NCI-H2196 (cell line): ENCODE results near the gene UBE2R2.
A peak's percentile ranks its signal among the peaks of the same experiment; 100 is the strongest.
"Not testable (repeated sequence)": the region's sequence is repeated elsewhere in the genome, so short reads cannot be mapped to it uniquely, and the experiment has no call there.

ENCODE experiments used
- DNase-seq: peaks from one replicate; lab custom pipeline; 2025; ENCODE audit not compliant: unreplicated experiment; lab: John Stamatoyannopoulos, UW

Gene UBE2R2, protein sequence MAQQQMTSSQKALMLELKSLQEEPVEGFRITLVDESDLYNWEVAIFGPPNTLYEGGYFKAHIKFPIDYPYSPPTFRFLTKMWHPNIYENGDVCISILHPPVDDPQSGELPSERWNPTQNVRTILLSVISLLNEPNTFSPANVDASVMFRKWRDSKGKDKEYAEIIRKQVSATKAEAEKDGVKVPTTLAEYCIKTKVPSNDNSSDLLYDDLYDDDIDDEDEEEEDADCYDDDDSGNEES

DNA sequence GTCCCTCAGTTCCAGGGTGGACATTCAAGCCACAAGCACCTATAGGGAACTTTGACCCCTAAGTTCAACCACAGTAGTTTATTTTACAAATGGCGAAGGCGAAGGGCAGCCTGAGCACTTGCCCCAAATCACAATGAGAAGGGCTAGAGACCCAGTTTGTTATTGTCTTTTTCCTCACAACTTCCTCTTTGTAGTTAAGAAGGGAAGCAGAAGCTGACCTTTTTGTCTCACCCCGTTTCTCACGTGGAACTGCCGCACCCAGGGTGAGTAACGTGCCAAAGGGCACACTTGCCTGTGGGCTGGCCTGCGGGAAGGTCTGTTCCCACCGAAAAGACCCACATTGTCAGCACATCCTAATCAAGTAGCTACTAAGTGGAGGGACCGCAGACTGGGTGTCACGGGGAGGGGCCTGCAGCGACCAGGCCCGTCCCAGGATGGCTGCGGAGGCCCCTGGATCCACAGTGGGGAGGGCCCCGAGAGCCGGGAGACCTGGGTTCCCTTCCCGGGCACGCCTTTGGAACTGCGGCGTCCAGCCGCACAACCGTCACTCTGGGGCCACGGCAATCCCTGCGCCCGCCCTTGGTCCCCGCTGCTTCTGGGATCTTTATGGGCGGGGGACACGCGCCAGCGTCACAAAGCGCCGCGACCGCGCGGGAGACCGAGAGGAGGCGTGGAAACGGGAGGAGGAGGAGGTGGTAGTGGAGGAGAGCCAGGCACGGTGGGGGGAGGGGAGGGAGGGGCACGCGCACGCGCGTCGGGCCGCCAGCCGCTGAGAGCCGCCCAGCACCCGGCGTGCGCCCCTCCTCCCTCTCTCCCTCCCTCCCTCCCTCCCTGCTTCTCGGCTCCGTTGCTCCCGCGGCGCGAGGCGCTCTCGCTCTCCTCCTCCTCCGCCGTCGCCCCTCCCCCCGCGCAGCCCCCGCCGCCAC, at the start of gene UBE2R2:
TSS of gene UBE2R2 (plus strand) at position 834 of the 926 bp plus-strand sequence. CDS start 598 bp downstream, outside the sequence.
- peak; percentile 92 for DNase-seq

DNA sequence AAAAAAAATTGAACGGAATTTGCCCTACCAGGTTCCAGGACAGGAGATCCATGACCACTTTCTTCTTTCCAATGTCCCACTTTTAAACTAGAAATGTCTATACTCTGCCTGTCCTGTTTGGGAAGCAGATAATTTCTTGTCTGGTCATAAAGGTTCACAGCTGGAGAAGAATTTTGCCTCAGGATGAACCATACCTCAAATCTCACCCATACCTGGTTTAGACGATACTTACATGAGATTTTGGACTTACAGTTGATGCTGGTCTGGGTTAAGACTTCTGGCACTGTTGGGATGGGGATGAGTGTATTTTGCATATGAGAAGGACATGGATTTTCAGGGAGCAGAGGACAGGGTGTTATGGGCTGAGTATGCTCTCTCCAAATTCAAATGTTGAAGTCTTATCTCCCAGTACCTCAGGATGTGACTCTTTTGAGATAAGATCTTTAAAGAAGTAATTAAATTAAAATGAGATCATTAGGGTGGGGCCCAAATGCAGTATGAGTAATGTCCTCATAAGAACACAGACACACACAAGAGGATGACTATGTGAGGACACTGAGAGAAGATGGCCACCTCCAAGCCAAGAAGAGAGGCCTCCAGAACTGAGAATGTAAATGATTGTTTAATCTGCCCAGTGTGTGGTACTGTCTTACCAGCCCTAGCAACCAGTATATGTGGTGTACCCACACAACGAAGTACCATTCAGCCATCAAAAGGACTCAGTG, 46.6 kb upstream of the UBE2R2 start:
- DNase-seq = not testable (repeated sequence)

DNA sequence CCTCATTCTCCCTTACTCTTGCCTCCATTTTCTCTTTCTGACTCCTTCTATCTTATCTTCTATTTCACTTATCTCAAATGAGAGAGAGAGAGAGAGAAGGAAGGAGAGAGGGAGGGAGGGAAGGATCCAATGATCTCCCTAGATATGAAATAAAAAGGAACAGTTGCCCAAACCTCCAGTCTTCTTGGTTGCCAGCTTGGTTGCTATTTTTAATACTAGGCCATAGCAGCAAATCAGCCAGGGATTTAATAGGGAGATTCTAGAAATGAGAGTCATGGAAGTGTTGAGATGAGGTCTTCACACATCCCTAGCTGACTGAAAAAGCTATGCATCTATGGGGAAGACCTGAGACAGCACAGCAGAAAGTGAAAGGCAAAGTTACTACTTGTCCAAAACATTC, 43.8 kb upstream of the UBE2R2 start:
- not testable (repeated sequence) for DNase-seq

DNA sequence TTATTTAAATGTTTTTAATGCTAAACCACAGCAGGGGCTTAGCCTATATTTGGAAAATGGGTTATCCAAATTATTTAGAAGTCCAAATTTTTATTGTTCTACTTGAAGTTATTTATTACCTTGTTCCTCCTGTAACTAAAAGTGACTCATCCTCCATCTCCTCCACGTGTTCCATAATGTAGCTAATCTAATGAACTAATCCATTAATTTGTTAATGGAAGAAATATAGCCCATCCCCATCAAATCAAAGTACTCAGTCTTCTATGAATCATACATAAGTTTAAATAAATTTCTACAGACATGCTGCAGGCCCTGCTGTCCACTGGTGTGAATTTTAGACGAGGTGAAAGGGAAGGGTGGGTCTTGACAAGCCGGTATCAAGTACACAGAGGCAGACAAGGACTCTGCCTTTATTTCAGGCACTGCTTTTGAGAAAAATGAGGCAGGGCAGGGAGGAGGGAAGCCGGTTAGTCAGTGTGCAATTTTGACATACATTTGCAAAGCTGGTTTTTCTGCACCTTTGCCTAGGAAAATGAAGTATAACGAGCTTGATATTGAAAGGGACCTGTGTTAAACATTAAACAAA, 42.8 kb upstream of the UBE2R2 start:
- DNase-seq = not testable (repeated sequence)

DNA sequence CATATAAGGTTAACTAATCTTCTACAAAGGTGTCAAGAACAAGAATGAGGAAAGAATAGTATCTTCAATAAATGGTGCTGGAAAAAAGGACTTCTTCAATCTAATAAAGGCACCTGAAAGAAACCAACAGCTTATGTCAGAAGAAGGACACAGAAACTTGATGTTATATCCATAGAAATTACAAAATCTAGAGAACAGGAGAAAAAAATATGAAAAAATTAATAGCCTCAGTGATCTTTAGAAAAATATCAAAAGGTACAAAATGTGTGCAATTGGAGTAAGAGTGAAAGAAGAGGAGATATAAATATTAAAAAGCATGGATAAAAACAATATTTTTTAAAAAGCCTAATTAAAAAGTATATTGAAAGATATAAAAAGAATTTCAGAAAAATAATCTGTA, 40.4 kb upstream of the UBE2R2 start:
- no peak for DNase-seq

DNA sequence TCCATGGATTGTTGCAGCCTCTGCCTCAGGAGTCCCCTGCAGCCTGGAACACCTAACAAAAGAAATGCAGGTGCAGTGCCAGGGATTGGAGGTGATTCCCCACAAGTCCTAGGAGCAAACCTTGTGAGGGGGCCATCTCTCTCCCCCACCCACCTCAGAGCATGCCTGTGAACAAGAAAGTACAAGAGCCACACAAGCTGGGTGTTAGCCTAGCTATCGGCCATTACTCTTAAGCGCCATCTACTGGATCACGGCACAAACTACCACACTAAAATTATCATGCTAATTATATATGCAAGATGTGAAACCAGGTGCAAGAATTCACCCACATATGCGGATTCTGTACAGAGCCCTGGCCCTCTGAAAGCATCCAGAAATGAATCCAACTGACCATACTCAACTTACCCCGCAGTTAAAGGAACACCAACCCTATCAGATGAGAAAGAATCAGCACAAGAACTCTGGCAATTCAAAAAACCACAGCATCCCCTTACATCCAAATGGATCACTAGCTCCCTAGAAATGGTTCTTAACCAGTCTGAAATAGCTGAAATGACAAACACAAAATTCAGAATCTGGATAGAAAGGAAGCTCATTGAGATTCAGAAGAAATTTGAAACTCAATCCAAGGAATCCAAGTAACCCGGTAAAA, 38.1 kb upstream of the UBE2R2 start:
- peak; percentile 71 for DNase-seq

DNA sequence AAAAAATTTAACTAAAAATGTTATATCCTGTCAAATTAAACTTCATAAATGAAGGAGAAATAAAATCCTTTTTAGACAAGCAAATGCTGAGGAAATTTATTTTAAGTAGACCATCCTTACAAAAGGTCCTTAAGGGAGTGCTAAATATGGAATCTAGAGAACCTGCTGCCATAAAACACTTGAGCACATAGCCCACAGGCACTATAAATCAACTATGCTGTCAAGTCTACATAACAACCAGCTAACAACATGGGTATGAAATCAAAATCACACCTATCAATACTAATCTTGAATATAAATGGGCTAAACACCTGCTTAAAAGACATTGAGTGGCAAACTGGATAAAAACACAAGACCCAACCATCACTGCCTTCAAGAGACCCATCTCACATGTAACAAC, 36.7 kb upstream of the UBE2R2 start:
- DNase-seq = no peak

DNA sequence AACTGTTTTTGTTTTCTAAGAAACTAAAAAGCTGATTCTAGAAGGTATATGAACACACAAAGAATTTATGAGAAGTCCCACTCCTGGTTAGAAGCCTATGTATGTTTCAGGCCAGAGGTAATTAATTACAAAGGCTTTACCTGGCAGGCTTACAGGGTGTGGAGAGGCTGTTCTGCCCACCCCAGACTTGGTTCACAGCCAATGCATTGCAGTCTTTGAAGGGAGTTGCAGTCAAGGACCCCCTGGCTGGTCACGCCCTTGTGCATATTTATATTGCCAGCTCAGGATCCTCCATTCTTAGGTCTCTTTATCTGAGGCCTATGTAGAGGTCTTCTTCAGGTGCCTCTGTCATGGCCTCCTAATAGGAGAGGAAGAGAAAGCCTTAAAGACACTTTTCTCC, 35.2 kb upstream of the UBE2R2 start:
- DNase-seq = no peak

DNA sequence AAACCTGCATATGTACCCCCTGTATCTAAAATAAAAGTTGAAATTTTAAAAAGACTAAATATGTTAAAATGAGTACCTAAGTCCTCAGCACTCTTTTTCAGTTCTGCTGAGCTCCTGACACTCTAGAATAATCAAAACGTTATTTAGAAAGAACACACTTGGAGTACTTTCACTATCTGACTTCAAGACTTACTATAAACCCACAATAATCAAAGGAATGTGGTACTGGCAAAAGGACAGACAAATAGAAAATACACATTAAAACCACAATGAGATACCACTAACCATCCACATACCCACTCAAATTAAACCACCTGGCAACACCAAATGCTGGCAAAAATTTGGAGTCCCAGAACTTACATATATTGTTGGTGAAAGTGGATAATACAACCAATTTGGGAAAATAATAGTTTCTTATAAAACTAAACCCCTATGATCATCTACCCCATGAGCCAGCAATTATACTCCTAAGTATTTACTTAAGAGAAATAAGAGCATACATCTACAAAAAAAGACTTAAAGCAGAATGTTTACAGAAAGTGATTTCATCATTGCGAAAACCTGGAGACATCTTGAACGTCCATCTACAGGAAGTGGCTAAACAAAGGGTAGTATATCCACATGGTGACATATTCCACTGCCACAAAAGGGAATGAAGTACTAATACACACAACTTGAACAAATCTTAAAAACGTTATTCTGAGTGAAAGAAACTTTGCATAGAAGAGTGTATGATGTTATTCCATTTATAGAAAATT, 34.4 kb upstream of the UBE2R2 start:
- DNase-seq = no peak

DNA sequence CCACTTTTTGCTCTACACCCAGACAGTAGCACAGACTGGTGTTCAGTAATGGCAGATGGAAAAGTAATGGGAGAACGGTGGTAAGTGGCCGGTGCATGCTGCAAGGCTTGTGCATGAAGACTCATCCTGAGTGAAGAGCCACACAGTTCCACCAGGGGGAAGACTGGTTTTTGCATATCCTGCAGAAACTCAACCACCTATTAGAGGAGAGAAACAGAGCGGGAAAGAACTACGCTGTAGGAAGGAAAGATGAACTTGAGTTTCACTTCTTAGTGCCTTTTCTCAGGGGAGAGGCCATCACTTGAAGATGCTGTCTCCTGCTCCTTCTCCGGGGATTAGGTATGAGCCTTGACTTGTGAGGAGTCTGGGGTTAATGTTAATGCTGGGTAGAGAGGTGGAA, 31.0 kb upstream of the UBE2R2 start:
- DNase-seq = no peak

DNA sequence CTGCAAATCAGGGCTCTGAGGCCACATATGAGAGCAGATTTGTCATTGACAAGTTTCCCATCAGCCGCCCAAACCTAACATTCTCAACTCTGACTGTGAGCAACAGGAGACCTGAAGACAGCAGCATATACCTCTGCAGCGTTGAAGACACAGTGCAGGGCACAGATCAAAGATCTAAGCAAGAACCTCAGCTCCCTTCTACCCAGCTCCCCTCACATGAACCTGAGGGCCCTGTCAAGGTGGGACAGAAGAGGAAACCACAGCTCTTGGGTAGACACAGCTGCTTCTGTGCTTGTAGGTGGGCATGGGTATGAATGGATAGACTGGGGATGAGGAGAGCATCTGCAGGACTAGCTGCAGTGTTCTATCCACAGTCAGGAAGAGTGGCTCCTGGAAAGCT, 30.3 kb upstream of the UBE2R2 start:
- no peak for DNase-seq

DNA sequence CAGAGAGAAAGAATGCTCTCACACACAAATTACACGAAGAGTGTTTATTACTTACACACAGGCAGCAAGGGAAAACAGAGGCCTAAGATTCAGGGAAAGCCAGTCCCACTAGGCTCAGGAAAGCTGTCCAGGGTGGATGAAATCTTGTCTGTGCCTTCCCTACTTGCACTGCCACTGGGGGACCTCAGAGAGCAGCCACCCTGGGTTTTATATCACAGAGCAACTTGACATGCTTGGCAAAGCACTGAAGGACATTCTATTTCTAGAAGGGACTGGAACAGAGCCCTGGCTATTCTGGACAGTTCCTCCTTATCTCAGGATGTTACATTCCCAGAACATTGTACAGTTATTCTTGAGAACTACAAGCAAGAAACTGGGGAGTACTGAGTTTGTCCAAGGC, 29.1 kb upstream of the UBE2R2 start:
- no peak for DNase-seq

DNA sequence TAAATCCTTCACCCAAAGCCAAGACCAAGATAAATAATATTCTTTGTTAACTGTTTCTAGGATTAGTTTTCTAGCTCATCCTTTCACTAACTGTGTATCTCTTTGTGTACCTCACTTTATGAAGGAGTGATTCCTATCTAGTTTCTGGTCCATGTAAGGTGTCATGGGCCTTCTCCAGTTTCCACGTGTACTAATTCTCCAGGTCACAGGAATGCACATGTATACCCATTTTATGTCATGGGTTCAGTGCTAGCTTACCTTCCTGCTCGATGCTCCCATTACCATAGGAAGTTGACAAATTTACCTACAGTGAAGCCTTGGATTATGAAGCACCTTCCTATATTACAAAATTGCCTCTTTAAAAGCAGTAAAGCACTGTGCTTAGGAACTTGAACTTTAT, 27.5 kb upstream of the UBE2R2 start:
- DNase-seq = not testable (repeated sequence)

DNA sequence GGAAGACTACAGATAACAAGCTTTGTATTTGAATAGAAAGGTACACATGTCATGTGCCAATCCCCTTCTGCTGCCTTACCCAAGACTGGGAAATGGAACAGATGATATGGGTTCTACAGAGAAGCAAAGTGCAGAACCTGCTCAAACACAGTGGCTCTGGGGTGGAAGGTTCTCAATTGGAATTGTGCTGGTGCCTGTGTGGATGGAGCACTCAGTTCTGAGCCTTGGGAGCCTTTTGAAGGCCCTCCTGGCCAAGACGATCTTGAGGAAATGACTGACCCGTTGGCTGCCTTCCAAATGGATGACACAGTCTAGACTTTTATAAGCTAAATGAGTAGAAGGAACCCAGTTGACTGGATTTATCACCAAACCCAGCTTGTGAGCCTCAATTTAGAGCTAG, 25.8 kb upstream of the UBE2R2 start:
- DNase-seq = no peak

DNA sequence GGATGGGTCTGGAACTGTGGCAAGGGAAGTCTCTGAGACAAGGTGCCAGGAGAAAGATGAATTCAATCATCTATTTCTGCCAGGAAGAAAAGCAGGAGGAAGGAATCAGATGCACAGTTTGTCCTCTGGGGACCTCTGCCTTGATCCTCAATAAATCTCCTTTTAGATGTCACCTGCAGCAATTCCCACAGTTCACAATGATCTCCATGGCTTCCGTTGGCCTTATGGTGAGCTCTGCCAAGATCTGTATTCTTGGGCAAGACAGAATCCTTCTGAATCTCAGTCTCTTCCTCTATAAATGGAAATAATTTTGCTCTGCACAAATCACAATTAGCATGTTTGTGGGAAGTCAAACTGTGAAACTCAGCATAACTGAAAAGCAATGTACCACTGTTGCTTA, 23.5 kb upstream of the UBE2R2 start:
- DNase-seq = not testable (repeated sequence)

DNA sequence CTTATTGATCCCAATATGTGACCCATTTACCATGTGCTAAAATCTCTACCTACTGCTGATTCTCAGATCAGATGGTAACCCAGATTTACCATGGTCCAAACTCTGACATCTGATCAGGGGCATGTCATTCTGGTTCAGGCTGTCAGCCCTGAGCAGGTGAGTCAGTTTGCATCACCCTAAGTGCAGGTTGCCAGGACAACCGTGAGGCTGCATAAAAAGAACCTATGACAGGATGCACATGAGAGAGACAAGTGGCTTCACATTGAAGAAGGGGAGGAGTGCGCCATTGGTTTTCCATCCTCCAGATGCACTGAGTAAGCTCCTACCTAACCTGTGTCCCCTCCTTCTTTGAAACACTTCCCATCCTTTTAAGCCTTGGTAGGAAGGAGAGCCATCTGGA, 22.4 kb upstream of the UBE2R2 start:
- DNase-seq = peak; percentile 57

DNA sequence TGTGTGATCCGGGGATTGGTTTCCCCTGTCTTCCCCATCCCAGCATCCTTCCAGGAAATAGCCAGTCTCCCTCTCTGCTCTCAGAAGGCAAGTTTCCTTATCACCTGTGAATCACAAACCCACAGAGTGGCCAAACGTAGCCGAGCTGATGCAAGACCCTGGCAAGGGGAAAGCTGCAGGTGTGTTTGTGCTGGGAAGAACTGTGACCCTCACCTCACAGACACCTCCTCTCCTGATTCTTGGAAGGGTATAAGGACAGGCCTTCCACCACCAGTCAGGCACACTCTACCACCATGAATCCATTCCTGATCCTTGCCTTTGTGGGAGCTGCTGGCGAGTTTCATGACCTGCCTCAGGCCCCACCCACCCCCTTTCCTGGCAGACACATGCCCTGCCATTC, 21.7 kb upstream of the UBE2R2 start, which contains the start of gene PRSS3:
TSS of gene PRSS3 (plus strand) at position 281 of the 400 bp plus-strand sequence. CDS start at position 294, 13 bp downstream.
- DNase-seq = no peak

DNA sequence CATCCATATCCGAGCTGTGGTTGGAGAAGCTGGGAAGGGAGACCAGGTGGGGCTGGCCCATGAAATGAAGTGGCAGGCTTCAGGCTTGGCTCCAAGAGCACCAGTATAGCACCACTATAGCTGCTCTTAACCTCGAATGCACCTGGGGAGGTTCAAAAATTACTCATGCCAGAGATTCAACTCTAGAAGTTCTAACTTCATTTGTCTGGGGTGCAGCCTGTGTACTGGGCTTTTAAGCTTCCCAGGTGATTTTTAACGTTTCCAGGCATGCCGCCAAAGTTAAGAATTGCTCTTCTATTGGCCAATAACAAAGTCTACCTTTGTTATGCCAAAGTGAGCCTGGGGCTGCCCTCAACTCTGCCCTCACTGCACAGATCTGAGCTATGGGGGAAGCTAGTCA, 21.1 kb upstream of the UBE2R2 start:
- peak; percentile 53 for DNase-seq

DNA sequence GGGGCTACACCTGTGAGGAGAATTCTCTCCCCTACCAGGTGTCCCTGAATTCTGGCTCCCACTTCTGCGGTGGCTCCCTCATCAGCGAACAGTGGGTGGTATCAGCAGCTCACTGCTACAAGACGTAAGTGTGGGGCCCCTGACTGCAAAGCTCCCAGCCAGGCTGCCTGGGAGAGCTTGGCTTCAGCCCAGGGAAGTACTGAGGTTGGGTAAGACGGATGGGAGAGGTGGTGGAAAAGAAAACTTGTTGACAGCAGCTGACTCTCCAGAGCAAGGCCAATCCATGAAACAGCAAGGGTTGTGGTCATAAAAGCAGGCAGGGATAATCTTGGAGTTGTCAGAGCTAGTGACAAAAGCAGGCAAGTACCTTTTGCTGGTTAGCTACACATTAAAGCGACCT, 20.3 kb upstream of the UBE2R2 start:
- not testable (repeated sequence) for DNase-seq

DNA sequence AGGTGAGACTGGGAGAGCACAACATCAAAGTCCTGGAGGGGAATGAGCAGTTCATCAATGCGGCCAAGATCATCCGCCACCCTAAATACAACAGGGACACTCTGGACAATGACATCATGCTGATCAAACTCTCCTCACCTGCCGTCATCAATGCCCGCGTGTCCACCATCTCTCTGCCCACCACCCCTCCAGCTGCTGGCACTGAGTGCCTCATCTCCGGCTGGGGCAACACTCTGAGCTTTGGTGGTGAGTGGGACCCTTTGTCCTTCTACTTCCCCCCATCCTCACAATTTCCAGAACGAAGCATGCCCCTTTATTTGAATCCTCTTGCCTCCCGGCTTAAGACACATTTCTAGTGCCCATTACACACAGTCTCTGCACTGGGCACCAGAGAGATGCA, 19.1 kb upstream of the UBE2R2 start:
- DNase-seq = no peak
